ENCODE results near the gene MXI1. TPM values are rescaled to one million over a fixed set of nuclear protein-coding genes. Genes with fewer than 3 reads are reported as not detected.

Gene MXI1
- total and polyA plus RNA-seq, 2 donors (not counting 1 experiment from before 2014, with no cell fraction given): 12.0 to 32.4 TPM

- TF ChIP-seq CTCF (IDR thresholded peaks at IDR 0.05) (no peak), EZH2 (IDR thresholded peaks at IDR 0.05; ENCODE audit: borderline replicate concordance, insufficient read depth, low read depth, low read length, poor library complexity, severe bottlenecking) (no peak)
- CTCF ChIA-PET: interaction anchor here (0.8 to 0.9 kb wide), 2 partner anchors 18 to 210 kb away, joined by 3 to 5 read pairs; no protein-coding TSS in a partner anchor
- Mint-ChIP-seq H3K27ac (no peak overlapping the region), H3K27me3 (peaks cover 11% of the 10 kb centered on the region), H3K4me1 (peaks cover 11% of the 10 kb centered on the region), H3K9me3 (ENCODE audit: insufficient read depth) (no peaks in the 10 kb centered on the region), H3K4me3 (no peak overlapping the region)
- no peak for ATAC-seq (ENCODE audit: low read depth)
- Histone ChIP-seq H3K27ac (ENCODE audit: low read length in 2 of 2) (no peak overlapping the region), H4K20me1 (ENCODE audit: control insufficient read depth, insufficient read depth, low read length, poor library complexity, severe bottlenecking) (no peaks in the 10 kb centered on the region), H3K4me2 (replicated peaks; ENCODE audit: low read depth, low read length, poor library complexity, severe bottlenecking) (no peak overlapping the region), H3K79me2 (ENCODE audit: control insufficient read depth, insufficient read depth, low read length) (no peaks in the 10 kb centered on the region), H3K36me3 (replicated peaks in 1 of 2; ENCODE audit: control extremely low read depth in 1 of 2, control insufficient read depth in 1 of 2, extremely low read depth in 1 of 2, insufficient read depth in 2 of 2, low read length in 1 of 2) (no peaks in the 10 kb centered on the region), H3K4me3 (ENCODE audit: control extremely low read depth in 1 of 5, extremely low read depth in 1 of 5, insufficient read depth in 1 of 5, low read depth in 2 of 5, low read length in 4 of 5) (no peak overlapping the region), H3K27me3 (replicated peaks in 1 of 4; ENCODE audit: control extremely low read depth in 1 of 4, control insufficient read depth in 3 of 4, insufficient read depth in 4 of 4, low read length in 3 of 4) (no peaks in the 10 kb centered on the region), H2AFZ (ENCODE audit: insufficient read depth, low read depth, low read length, poor library complexity, severe bottlenecking) (no peak overlapping the region), H3K4me1 (ENCODE audit: control insufficient read depth in 2 of 2, insufficient read depth in 2 of 2, low read length in 2 of 2) (peaks cover 5 to 6% of the 10 kb centered on the region in 2 donors), H3K9ac (ENCODE audit: low read length) (no peak overlapping the region), H3K9me3 (ENCODE audit: control extremely low read depth in 1 of 3, control insufficient read depth in 2 of 3, insufficient read depth in 1 of 3, low read length in 2 of 3) (peaks cover 0 to 10% (median 0%) of the 10 kb centered on the region in 3 donors)
- POLR2A ChIA-PET: no interaction called here
- DNase-seq: no peak
- WGBS (ENCODE audit: insufficient coverage): 91% methylated on average over 7 of the region's 10 CpGs
- intact Hi-C loops (cut with micrococcal nuclease): no loop called here
These were observed 128.8 kb downstream of the MXI1 start for GRCh38 chr10:110336111-110336721.

Other genes starting within 250 kb of the MXI1 start
- gene ADD3, start 199.6 kb upstream of the MXI1 start, total RNA-seq: 156 and 191 TPM in 2 replicates
- gene ADD3, start 199.6 kb upstream of the MXI1 start, polyA plus RNA-seq: 185 and 206 TPM in 2 replicates
- gene SMNDC1, start 97.3 kb downstream of the MXI1 start, total RNA-seq: 34.4 and 36.0 TPM in 2 replicates
- 12.1 and 26.6 TPM in 2 replicates for gene SMNDC1, start 97.3 kb downstream of the MXI1 start, polyA plus RNA-seq